HT-29 (cell line): Measurements from ENCODE around the gene SLC25A48. TPM values are rescaled to one million over a fixed set of nuclear protein-coding genes. Genes with fewer than 3 reads are reported as not detected.

Experiments
- DNase-seq: peaks from one replicate; pipeline ENCODE4 v3.0.0-alpha.2; 2015; ENCODE audit warnings: low spot score
- total RNA-seq: library from RNA; depleted of rRNA; stranded (reverse); fragments of >200 nt; shearing (Covaris generic); gene quantifications from 2 replicates; pipeline ENCODE4 v1.2.3, GENCODE V29; 2014

The SLC25A48 gene
- total RNA-seq, 1 experiment from 2014 or later, result not detected

- no peak for DNase-seq
These were observed 46.8 kb downstream of the SLC25A48 start for GRCh38 chr5:135881244-135881643.

GRCh38 chr5:135881819-135882218 lies 47.4 kb downstream of the SLC25A48 start:
- DNase-seq, result no peak

DNA sequence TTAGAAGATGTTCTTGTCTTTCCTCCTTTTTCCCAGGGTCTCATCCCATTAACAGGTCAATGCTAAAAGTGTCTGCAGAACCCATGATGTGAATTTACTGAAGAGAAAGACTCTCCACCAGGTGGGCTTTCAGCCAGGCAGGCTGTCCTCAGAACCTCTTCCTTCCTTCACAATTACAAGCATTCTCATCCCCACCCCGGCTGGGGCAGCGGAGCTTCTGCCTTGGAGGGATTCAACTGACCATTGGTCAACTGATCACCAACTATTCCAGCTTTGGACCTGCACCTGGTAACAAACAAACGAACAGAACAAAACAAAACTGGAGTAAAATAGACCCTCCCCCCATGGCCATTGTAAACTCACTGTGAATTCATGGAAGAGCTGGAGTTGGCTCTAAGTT lies 48.6 kb downstream of the SLC25A48 start:
- no peak for DNase-seq

GRCh38 chr5:135883441-135883840 lies 49.0 kb downstream of the SLC25A48 start:
- peak; percentile 15 for DNase-seq

DNA sequence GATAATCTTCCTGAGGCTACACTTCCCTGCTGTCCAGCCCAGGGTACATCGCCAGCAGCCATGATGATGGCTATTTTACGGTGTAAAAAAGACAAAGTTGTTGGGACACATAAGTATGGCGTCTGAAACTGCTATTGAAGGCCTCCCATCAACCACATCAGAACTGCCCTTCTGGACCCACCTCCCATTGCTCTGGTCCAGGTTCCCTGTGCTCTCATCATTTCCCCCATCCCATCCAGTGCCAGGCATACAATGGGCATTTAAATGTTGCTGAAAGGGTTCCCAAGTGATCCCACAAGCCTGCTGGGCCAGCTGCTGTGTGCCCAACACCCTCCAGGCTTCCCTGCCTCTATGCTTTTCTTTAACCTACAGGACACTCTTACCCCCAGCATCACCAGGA lies 50.6 kb downstream of the SLC25A48 start:
- DNase-seq, result no peak

- no peak for DNase-seq
These were observed 51.7 kb downstream of the SLC25A48 start for GRCh38 chr5:135886136-135886535.

- DNase-seq, result peak; percentile 89
These were observed 53.0 kb downstream of the SLC25A48 start for GRCh38 chr5:135887447-135887864.

DNA sequence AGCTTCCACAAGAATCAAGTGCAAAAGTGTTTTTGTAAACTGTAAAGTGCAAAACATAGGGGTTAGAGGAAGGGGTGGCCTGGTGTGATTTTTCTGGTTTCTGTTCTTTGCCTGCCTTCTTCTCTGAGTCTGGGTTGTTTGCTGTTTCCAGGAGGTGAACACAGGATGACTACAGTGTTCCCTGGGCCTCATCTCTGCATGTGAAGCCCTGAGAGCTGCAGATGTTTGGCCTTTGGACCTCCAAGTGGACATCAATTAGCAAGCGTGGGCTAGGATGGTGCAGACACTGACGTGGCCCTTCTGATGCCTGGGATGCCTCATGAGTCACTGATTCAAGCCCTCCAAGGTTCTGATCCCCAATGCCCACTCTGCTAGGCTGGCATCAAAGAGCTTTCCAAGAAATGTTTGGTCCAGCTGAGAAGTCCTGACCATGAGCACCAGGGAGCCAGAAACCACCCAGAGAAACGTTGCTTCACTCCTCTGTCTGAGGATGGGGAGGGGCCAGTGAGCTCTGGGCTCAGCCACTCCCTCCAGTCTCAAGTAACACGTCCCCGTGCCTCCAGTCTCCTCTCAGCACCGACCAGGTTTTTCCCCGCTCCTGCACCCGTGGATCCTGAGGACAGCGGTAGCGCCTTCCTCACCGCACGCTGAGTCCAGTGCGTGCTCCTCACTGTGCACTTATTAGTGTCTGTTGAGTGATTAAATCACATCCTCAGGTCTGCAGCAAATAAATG lies 53.6 kb downstream of the SLC25A48 start:
- no peak for DNase-seq

- DNase-seq, result no peak
These were observed 55.8 kb downstream of the SLC25A48 start for GRCh38 chr5:135890296-135890695.

GRCh38 chr5:135890867-135891266 lies 56.4 kb downstream of the SLC25A48 start:
- DNase-seq, result no peak

- no peak for DNase-seq
These were observed 56.8 kb downstream of the SLC25A48 start for GRCh38 chr5:135891268-135891667.

GRCh38 chr5:135891791-135892190 lies 57.3 kb downstream of the SLC25A48 start:
- no peak for DNase-seq

DNA sequence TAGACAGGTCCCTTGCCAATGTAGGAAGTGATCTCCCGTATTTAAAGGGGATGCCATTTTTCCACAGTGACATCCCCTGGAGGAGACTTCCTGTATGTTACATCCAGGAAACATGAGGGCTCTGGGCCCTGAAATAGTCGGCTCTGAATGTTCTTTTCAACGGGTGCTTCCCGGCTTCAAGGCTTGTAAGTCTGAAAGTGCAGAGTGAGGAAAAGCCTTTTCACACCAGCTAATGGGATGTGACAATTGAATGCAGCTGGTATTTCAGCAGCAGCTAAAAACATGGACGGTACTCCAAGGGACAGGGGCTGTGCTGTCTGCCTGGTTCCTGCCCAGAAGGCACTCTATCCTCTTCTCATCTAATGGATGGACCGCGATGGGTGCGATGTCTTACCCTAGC lies 59.8 kb downstream of the SLC25A48 start:
- DNase-seq, result no peak

- no peak for DNase-seq
These were observed 60.3 kb downstream of the SLC25A48 start for GRCh38 chr5:135894789-135895188.

- no peak for DNase-seq
These were observed 61.1 kb downstream of the SLC25A48 start, which contains the start of gene IL9 for GRCh38 chr5:135895474-135896006. IL9 (minus strand) TSS chr5:135895841; CDS start chr5:135895816, 25 bp downstream.

- no peak for DNase-seq
These were observed 64.2 kb downstream of the SLC25A48 start for GRCh38 chr5:135898651-135899050.

DNA sequence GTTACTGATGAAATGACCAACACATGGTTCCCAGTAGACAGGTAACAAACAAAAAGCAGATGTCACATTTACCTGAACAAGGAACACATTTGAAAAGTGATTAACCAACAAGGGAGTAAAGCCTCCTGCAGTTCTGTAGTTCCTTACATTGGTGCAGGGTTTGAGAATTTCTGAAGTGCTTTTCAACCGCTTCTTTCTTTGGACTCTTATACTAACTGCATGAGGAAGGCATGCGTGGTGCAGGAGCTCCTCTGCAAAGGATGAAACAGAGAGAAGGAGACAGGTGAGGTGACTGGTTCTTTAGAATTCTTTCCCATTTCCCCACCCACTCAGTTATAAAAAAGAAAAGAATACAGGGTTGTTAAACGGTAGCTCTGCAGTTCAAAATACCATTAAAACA lies 65.8 kb downstream of the SLC25A48 start:
- DNase-seq, result no peak

DNA sequence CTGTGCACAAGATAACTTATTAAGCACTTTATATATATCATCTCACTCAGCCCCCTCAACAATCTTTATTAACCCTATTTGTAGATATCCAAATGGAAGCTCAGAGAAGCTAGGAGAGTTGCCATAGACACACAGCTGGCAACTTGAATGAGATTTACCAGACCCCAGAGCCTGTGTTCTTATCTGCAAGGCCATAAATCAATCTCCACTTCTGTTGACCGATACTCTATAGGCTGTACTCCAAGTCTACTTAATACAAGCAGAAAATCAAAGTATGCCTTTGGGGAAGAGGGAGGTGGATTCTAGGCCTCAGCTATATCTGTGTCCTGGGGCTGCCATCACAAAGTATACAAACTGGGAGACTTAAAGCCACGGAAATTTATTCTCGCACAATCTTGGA lies 67.2 kb downstream of the SLC25A48 start:
- no peak for DNase-seq

GRCh38 chr5:135905144-135905543 lies 70.7 kb downstream of the SLC25A48 start:
- no peak for DNase-seq

- DNase-seq, result no peak
These were observed 79.5 kb downstream of the SLC25A48 start for GRCh38 chr5:135913713-135914626.

DNA sequence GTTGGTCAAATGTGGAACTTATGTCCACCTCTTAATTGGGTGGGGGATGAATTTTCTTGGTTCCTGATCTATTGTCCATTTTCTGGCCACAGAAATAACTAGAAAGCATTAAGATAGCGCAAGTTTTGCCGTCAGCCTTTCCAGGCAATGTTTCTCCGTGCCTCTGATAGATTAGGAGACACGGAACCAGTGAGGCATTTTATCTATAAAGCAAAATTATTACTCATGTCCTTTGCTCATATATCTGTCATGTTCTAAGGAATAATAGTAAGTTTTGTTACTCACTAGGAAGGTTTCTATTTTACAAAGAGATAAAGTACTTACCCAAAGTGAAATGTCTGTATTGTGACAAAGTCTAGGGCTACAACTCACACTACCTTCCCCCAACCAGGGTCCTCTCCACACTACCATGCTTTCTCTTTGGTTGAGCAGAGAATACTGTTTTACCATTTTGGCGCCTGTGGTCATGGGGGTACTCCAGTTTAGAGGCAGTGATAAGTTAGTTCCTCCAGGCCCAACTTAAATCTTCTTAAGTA lies 81.1 kb downstream of the SLC25A48 start:
- no peak for DNase-seq

- DNase-seq, result no peak
These were observed 82.3 kb downstream of the SLC25A48 start for GRCh38 chr5:135916638-135917263.
